ENCODE data around the gene DDX3X.

The DDX3X gene

GRCh38 chrX:41384051-41384705, 50.2 kb downstream of the DDX3X start:
- Histone ChIP-seq H3K4me3 (ENCODE audit: low read depth, low read length) (no peak overlapping the region), H3K4me1 (ENCODE audit: control insufficient read depth, insufficient read depth, low read length) (peaks cover 14% of the 10 kb centered on the region), H3K27ac (ENCODE audit: extremely low read depth, low read depth, low read length) (no peak overlapping the region; the same call in 1 of the 2 replicates), H3K9me3 (ENCODE audit: control insufficient read depth, insufficient read depth, low read depth, low read length) (no peaks in the 10 kb centered on the region), H3K36me3 (ENCODE audit: control insufficient read depth in 2 of 2, insufficient read depth in 1 of 2, low read length in 2 of 2) (no peaks in the 10 kb centered on the region)
- ChIA-PET POLR2A (interaction anchor here (0.6 to 2.6 kb wide), 4 partner anchors 48 to 1728 kb away, joined by 3 to 25 read pairs (median 8); partner anchors contain the start of gene DDX3X), CTCF (interaction anchor here (0.6 to 1.5 kb wide), 4 partner anchors 10 to 375 kb away, joined by 3 to 4 read pairs (median 4); no protein-coding TSS in a partner anchor)
- TF ChIP-seq ZNF132 (tag by site-specific recombination; IDR thresholded peaks at IDR 0.05; ENCODE audit: borderline replicate concordance) (no peak), ZNF830 (tag by site-specific recombination; IDR thresholded peaks at IDR 0.05; ENCODE audit: low read depth) (no peak), ZNF600 (tag by site-specific recombination; IDR thresholded peaks at IDR 0.05) (no peak), ZNF629 (tag by site-specific recombination; IDR thresholded peaks at IDR 0.05) (0 out of 2 replicates have a peak, but pooled peaks have one; percentile 30), HIC1 (tag by site-specific recombination; IDR thresholded peaks at IDR 0.05) (no peak), ATF2 (tag by site-specific recombination; IDR thresholded peaks at IDR 0.05; ENCODE audit: low read depth) (no peak), ZNF548 (tag by site-specific recombination; IDR thresholded peaks at IDR 0.05) (no peak), ZNF292 (tag by site-specific recombination; IDR thresholded peaks at IDR 0.05; ENCODE audit: borderline replicate concordance, low read depth) (no peak), BCL11A (tag by site-specific recombination; IDR thresholded peaks at IDR 0.05; ENCODE audit: low read depth) (no peak), ZNF140 (tag by site-specific recombination; IDR thresholded peaks at IDR 0.05) (no peak), SETDB1 (IDR thresholded peaks at IDR 0.05; ENCODE audit: insufficient read length, low read length) (peak; percentile 41), ZNF423 (tag by site-specific recombination; IDR thresholded peaks at IDR 0.05) (no peak)
- TF ChIP-seq, protein P1, sequence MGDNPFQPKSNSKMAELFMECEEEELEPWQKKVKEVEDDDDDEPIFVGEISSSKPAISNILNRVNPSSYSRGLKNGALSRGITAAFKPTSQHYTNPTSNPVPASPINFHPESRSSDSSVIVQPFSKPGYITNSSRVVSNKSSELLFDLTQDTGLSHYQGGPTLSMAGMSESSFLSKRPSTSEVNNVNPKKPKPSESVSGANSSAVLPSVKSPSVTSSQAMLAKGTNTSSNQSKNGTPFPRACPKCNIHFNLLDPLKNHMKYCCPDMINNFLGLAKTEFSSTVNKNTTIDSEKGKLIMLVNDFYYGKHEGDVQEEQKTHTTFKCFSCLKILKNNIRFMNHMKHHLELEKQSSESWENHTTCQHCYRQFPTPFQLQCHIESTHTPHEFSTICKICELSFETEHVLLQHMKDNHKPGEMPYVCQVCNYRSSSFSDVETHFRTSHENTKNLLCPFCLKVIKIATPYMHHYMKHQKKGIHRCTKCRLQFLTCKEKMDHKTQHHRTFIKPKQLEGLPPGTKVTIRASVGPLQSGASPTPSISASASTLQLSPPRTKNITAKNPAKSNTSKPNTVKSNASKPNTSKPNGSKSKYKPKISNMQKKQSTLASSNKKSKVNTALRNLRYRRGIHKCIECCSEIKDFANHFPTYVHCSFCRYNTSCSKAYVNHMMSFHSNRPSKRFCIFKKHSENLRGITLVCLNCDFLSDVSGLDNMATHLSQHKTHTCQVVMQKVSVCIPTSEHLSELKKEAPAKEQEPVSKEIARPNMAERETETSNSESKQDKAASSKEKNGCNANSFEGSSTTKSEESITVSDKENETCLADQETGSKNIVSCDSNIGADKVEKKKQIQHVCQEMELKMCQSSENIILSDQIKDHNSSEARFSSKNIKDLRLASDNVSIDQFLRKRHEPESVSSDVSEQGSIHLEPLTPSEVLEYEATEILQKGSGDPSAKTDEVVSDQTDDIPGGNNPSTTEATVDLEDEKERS (tag by site-specific recombination; IDR thresholded peaks at IDR 0.05), result no peak
- TF ChIP-seq, protein P2, sequence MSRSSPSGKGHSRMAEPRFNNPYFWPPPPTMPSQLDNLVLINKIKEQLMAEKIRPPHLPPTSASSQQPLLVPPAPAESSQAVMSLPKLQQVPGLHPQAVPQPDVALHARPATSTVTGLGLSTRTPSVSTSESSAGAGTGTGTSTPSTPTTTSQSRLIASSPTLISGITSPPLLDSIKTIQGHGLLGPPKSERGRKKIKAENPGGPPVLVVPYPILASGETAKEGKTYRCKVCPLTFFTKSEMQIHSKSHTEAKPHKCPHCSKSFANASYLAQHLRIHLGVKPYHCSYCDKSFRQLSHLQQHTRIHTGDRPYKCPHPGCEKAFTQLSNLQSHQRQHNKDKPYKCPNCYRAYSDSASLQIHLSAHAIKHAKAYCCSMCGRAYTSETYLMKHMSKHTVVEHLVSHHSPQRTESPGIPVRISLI (tag by site-specific recombination; IDR thresholded peaks at IDR 0.05), result 0 out of 2 replicates have a peak, but pooled peaks have one; percentile 45
- TF ChIP-seq, protein P3, sequence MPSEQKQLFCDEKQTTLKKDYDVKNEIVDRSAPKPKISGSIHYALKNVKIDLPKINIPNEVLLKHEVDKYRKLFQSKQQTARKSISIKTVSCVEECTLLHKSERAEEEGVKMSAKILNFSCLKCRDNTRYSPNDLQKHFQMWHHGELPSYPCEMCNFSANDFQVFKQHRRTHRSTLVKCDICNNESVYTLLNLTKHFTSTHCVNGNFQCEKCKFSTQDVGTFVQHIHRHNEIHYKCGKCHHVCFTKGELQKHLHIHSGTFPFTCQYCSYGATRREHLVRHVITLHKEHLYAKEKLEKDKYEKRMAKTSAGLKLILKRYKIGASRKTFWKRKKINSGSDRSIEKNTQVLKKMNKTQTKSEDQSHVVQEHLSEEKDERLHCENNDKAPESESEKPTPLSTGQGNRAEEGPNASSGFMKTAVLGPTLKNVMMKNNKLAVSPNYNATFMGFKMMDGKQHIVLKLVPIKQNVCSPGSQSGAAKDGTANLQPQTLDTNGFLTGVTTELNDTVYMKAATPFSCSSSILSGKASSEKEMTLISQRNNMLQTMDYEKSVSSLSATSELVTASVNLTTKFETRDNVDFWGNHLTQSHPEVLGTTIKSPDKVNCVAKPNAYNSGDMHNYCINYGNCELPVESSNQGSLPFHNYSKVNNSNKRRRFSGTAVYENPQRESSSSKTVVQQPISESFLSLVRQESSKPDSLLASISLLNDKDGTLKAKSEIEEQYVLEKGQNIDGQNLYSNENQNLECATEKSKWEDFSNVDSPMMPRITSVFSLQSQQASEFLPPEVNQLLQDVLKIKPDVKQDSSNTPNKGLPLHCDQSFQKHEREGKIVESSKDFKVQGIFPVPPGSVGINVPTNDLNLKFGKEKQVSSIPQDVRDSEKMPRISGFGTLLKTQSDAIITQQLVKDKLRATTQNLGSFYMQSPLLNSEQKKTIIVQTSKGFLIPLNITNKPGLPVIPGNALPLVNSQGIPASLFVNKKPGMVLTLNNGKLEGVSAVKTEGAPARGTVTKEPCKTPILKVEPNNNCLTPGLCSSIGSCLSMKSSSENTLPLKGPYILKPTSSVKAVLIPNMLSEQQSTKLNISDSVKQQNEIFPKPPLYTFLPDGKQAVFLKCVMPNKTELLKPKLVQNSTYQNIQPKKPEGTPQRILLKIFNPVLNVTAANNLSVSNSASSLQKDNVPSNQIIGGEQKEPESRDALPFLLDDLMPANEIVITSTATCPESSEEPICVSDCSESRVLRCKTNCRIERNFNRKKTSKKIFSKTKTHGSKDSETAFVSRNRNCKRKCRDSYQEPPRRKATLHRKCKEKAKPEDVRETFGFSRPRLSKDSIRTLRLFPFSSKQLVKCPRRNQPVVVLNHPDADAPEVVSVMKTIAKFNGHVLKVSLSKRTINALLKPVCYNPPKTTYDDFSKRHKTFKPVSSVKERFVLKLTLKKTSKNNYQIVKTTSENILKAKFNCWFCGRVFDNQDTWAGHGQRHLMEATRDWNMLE (tag by site-specific recombination; conservative IDR thresholded peaks at IDR 0.05; ENCODE audit: low read depth), result no peak

All from HEK293 (cell line).